Right lobe of liver (tissue), 4 donors: ENCODE data around the gene THSD8.

Experiments
- CTCF ChIP-seq, 4 donors: fragments of 200-600 bp in 3 of 4; fragments of 450-650 bp in 1 of 4; IDR thresholded peaks; one replicate each; pipeline versions ENCODE4 v1.5.1 to v1.8.0; 2016 to 2022; ENCODE audit warnings: antibody characterized with exemption in 4 of 4, mild to moderate bottlenecking in 2 of 4
- POLR2A ChIP-seq: fragments of 450-650 bp; IDR thresholded peaks from one replicate; pipeline ENCODE4 v1.6.1; 2017; ENCODE audit warnings: antibody characterized with exemption, mild to moderate bottlenecking
- donor health status: DM: no; HTN: no; CAD: no.
- donor health status: DM: no; HTN: no; CAD: no.
- donor health status: DM: no; HTN: yes; CAD: no.

- TF ChIP-seq CTCF (IDR thresholded peaks at IDR 0.05) (no peak), POLR2A (no peak)
These were observed 11.1 kb upstream of the THSD8 start for GRCh38 chr19:12790628-12791344.
